Type B pancreatic cell (in vitro differentiated cells): ENCODE data around the gene ETV6. TPM values are rescaled to one million over a fixed set of nuclear protein-coding genes. Genes with fewer than 3 reads are reported as not detected.

ENCODE experiments used
- DNase-seq: peaks from one replicate; pipeline ENCODE4 v3.0.0; 2021; ENCODE audit warnings: mixed read lengths; ENCODE audit not compliant: unreplicated experiment; ENCODE audit errors: extremely low spot score
- H3K27ac Mint-ChIP-seq: 2 replicates; pipeline ENCODE4 v1.8.0; 2021; ENCODE audit warnings: mild to moderate bottlenecking, mixed read lengths
- H3K27me3 Mint-ChIP-seq: 2 replicates; pipeline ENCODE4 v1.8.0; 2021; ENCODE audit warnings: mixed read lengths
- H3K36me3 Mint-ChIP-seq: 2 replicates; pipeline ENCODE4 v1.8.0; 2021; ENCODE audit warnings: mixed read lengths
- H3K4me1 Mint-ChIP-seq: one replicate; pipeline ENCODE4 v1.8.0; 2021; ENCODE audit warnings: mixed read lengths; ENCODE audit not compliant: unreplicated experiment
- H3K4me3 Mint-ChIP-seq: 2 replicates; pipeline ENCODE4 v1.8.0; 2021; ENCODE audit warnings: mild to moderate bottlenecking, mixed read lengths
- H3K9me3 Mint-ChIP-seq: 2 replicates; pipeline ENCODE4 v1.8.0; 2021; ENCODE audit warnings: mixed read lengths
- CTCF ChIP-seq: fragments of 200-600 bp; sonication (generic); conservative IDR thresholded peaks from 2 replicates; pipeline ENCODE4 v1.5.0; 2021; ENCODE audit warnings: antibody characterized with exemption, mild to moderate bottlenecking
- total RNA-seq: library from RNA; stranded (reverse); gene quantifications from 2 replicates; pipeline ENCODE4 v1.2.1, GENCODE V29; 2021; ENCODE audit warnings: low replicate concordance

ETV6 gene
- total RNA-seq, 1 donor from 2014 or later: 26.5 TPM

- Mint-ChIP-seq H3K36me3 (peaks cover 36% of the 10 kb centered on the region), H3K4me3 (no peak overlapping the region), H3K9me3 (peaks cover 10% of the 10 kb centered on the region), H3K27me3 (no peaks in the 10 kb centered on the region), H3K4me1 (peaks cover 21% of the 10 kb centered on the region), H3K27ac (peak overlapping the region; percentile 25)
- no peak for TF ChIP-seq CTCF
- DNase-seq: no peak
Observed at GRCh38 chr12:11728154-11728755, 78.8 kb downstream of the ETV6 start.

- no peak for DNase-seq
- Mint-ChIP-seq H3K36me3 (peaks cover 34% of the 10 kb centered on the region), H3K4me1 (peaks cover 21% of the 10 kb centered on the region), H3K27ac (peak overlapping the region; percentile 95), H3K9me3 (peaks cover 10% of the 10 kb centered on the region), H3K4me3 (no peak overlapping the region), H3K27me3 (no peaks in the 10 kb centered on the region)
- no peak for TF ChIP-seq CTCF
Observed at GRCh38 chr12:11729008-11729407, 79.5 kb downstream of the ETV6 start.

- H3K27me3 Mint-ChIP-seq: no peaks in the 10 kb centered on the region
- H3K9me3 Mint-ChIP-seq: peaks cover 10% of the 10 kb centered on the region
- no peak for DNase-seq
- peak overlapping the region; percentile 95 for H3K27ac Mint-ChIP-seq
- H3K4me3 Mint-ChIP-seq: peak overlapping the region; percentile 72
- peaks cover 34% of the 10 kb centered on the region for H3K36me3 Mint-ChIP-seq
- peaks cover 17% of the 10 kb centered on the region for H3K4me1 Mint-ChIP-seq
- TF ChIP-seq CTCF: no peak
Observed at GRCh38 chr12:11729439-11730150, 80.1 kb downstream of the ETV6 start.

GRCh38 chr12:11730299-11731041, 81.0 kb downstream of the ETV6 start:
- Mint-ChIP-seq H3K36me3 (peaks cover 35% of the 10 kb centered on the region), H3K9me3 (peaks cover 10% of the 10 kb centered on the region), H3K27me3 (no peaks in the 10 kb centered on the region), H3K4me3 (peak overlapping the region; percentile 72), H3K27ac (peak overlapping the region; percentile 95), H3K4me1 (peaks cover 10% of the 10 kb centered on the region)
- DNase-seq: no peak
- TF ChIP-seq CTCF: no peak

GRCh38 chr12:11731042-11731357, 81.5 kb downstream of the ETV6 start:
- TF ChIP-seq CTCF: no peak
- H3K4me3 Mint-ChIP-seq: peak overlapping the region; percentile 42
- no peaks in the 10 kb centered on the region for H3K27me3 Mint-ChIP-seq
- H3K4me1 Mint-ChIP-seq: peaks cover 10% of the 10 kb centered on the region
- DNase-seq: no peak
- peaks cover 33% of the 10 kb centered on the region for H3K36me3 Mint-ChIP-seq
- peaks cover 10% of the 10 kb centered on the region for H3K9me3 Mint-ChIP-seq
- H3K27ac Mint-ChIP-seq: peak overlapping the region; percentile 95
